ENCODE measurements around the gene CEACAM16.

The CEACAM16 gene

DNA sequence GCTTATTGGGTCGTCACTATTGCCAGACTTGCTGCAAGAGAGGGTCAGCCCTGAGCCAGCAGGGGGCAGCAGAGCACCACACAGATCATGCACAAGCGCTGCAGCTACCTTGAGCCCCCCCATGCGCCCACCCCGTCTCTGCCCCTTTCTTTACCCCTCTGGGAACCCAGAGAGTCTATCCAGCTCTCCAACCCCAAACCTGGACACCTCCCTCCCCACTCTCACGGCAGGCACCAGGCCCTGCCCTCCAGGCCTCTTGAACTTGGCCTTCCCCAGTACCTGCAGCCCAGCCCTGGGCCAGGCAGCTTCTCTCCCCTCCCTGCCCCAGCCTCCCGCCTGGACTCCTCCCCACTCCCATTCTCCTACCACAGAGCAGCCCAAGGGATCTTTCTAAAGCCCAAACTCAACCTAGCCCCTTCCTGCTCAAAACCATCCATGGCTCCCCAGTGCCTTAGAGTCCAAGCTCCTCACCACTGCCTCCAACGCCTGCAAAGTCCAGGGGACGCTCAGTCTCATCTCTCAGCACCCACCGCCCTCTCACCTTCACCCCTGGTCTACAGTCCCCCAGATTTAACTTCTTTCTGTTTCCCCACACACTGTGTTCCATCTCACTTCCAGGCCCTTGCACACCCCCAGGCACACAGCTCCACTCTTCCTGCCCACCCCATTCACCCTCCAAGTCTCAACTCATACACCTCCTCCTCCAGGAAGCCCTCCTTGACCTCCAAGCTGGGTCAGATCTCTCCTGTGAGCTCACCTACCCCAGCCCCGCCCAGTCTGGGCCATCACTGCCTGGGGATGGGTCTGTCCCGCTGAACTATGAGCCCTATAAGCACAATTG lies 9.4 kb upstream of the CEACAM16 start:
- TF ChIP-seq, protein P1, sequence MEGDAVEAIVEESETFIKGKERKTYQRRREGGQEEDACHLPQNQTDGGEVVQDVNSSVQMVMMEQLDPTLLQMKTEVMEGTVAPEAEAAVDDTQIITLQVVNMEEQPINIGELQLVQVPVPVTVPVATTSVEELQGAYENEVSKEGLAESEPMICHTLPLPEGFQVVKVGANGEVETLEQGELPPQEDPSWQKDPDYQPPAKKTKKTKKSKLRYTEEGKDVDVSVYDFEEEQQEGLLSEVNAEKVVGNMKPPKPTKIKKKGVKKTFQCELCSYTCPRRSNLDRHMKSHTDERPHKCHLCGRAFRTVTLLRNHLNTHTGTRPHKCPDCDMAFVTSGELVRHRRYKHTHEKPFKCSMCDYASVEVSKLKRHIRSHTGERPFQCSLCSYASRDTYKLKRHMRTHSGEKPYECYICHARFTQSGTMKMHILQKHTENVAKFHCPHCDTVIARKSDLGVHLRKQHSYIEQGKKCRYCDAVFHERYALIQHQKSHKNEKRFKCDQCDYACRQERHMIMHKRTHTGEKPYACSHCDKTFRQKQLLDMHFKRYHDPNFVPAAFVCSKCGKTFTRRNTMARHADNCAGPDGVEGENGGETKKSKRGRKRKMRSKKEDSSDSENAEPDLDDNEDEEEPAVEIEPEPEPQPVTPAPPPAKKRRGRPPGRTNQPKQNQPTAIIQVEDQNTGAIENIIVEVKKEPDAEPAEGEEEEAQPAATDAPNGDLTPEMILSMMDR (IDR thresholded peaks at IDR 0.05) = peak; percentile 60

DNA sequence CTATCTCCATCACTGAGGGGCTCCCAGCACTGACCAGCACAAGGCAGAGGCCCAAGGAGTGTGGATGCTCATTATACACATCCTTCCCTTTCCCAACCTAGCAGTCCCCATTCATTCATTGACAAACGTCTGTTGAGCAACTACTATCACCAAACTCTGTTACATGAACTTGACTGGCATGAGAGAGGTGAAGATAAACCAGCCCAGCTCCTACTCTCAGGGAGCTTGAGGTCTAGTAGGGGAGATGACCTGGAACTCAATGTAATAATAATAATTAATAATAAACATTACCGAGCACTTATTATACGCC lies 8.9 kb upstream of the CEACAM16 start:
- TF ChIP-seq, protein P1 (IDR thresholded peaks at IDR 0.05) = no peak

DNA sequence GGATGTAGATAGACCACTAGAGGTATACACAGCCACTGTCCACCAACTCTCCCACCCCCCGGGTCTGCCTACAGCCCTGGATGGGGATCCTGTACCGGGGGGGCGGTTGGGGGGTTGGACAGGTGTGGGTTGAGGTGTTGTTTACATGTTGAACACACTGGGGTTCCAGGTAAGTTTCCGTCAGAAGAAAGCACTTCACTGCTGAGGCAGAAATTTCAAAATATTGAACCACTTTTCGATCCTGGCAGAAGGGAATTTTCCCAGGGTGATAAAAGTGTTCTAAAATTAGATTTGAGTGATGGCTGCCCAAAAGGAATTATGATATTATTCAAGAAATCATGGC lies 6.6 kb upstream of the CEACAM16 start:
- TF ChIP-seq, protein P1 (IDR thresholded peaks at IDR 0.05) = no peak

DNA sequence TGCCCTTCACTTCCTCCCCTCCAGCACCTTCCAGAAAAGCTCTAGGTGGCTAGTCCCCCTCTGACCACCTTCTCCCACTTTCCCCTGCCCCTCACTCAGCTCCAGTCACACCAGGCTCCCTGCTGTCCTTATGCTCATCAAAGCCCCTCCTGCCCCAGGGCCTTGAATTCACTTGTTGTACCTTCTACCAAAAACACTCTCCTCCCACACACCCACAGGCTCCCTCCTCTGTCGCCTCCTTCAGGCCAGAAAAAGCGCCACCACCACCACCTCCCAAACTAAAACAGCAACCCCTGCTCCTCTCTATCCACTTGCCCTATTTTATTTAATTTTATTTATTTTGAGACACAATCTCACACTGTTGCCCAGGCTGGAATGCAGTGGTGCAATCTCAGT lies 4.8 kb upstream of the CEACAM16 start:
- TF ChIP-seq, protein P1 (IDR thresholded peaks at IDR 0.05) = no peak

DNA sequence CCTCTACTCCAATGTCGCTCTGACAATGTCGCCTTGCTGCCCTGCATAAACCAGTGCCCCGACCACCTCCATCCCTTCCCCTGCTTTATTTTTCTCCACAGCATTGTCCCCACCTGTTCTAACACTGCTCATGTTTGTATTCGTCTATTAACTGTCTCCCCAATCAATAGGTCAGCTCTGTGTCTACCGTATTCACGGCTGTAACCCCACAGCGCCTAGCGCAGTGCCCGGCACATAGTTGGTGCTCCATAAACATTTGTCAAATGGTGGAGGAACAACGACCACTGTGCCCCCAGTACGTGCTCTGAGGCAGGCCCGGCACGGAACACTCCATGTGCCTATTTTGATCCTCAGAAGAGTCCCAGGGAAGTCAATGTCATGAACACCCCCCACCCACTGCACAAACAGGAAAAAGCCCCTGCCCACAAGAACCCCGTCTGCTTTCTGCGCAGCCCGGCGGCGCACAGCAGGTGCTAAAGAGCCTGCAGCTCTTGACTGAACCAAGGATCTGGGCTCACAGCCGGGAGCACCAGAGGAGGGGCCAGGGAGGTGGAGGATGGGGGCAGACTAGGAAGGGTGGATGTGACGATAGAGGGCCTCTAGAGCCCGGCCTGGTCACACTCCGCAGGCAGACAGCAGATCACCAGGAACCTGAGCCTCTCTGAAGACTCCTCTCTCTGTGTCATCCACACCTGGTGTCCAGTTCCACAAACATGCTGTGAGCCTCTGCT lies 1.8 kb upstream of the CEACAM16 start:
- TF ChIP-seq, protein P1 (IDR thresholded peaks at IDR 0.05) = no peak

DNA sequence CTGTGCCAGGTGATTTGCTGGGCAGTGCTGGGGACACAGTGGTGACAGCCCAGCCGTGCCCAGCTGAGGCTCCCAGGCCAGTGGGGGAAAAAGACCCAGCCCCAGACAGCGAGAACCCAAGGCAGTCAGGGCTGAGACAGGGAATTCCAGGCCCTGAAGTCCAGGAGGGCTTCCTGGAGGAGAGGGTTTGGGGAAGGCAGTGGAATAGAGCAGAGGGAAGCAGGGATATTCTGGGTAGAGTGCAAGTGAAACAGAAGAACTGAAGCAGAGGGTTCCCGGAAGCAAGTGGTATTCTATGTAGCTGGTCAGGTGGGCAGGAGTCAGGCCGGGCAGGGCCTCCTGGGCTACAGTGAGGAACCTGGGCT lies 1.3 kb upstream of the CEACAM16 start:
- TF ChIP-seq, protein P1 (IDR thresholded peaks at IDR 0.05) = no peak

DNA sequence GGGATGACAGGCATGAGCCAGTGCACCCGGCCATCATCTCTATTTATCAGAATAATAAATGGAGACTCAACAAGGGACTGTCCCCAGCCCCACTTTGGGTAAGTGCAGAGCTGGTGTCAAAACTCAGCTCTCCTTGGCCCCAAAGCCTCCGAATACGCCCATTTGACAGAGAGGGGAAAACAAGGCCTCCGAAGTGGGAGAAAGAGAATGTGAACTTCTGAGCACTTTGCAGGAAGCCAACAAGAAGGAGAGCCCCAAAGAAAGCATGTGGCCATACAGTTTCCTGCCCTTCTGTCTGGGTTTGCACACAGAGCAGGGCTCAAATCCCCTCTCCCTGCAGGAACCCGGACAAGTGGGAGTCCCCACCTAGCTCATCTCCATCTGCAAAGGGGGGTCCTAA lies 1.6 kb downstream of the CEACAM16 start:
- TF ChIP-seq, protein P1 (IDR thresholded peaks at IDR 0.05) = no peak

Measured in LNCAP (cell line).